Large intestine (tissue), 3 donors: ENCODE measurements around the gene ALOX15B. TPM values are rescaled to one million over a fixed set of nuclear protein-coding genes. Genes with fewer than 3 reads are reported as not detected.

Source experiments
- DNase-seq, 2 donors: peaks; one replicate each; pipeline versions ENCODE4 v3.0.0 to v3.0.0-alpha.2; 2013
- H3K27ac ChIP-seq: one replicate; pipeline ENCODE4 v1.5.1; 2013; ENCODE audit warnings: low read length
- H3K27me3 ChIP-seq: 2 replicates; pipeline ENCODE4 v1.6.1; 2013; ENCODE audit warnings: low read length; ENCODE audit not compliant: control insufficient read depth, insufficient read depth
- H3K36me3 ChIP-seq: 2 replicates; pipeline ENCODE4 v1.6.1; 2013; ENCODE audit warnings: low read length; ENCODE audit not compliant: control insufficient read depth, insufficient read depth
- H3K4me1 ChIP-seq: one replicate; pipeline ENCODE4 v1.6.1; 2013; ENCODE audit warnings: low read length; ENCODE audit not compliant: control insufficient read depth, insufficient read depth
- H3K4me3 ChIP-seq: one replicate; pipeline ENCODE4 v1.5.1; 2013; ENCODE audit warnings: low read length
- H3K9me3 ChIP-seq: one replicate; pipeline ENCODE4 v1.6.1; 2013; ENCODE audit warnings: mild to moderate bottlenecking, low read depth, low read length, moderate library complexity; ENCODE audit not compliant: control insufficient read depth
- WGBS: methylation state at CpG from one replicate; pipeline ENCODE4 v1.1.5; 2013; ENCODE audit warnings: low lambda C conversion rate; ENCODE audit not compliant: insufficient coverage; 5-methylcytosine and 5-hydroxymethylcytosine counted together
- polyA plus RNA-seq: library from polyadenylated mRNA; unstranded; fragments of 120-200 nt; gene quantifications from one replicate; pipeline ENCODE4 v1.2.1, GENCODE V29; 2013

The ALOX15B gene
- polyA plus RNA-seq, 1 donor: 0.46 TPM

- no CpG with 5 or more reads among the region's 92 CpGs for WGBS
- H3K36me3 ChIP-seq: no peaks in the 10 kb centered on the region
- peaks cover 14% of the 10 kb centered on the region for H3K4me1 ChIP-seq
- H3K9me3 ChIP-seq: peaks cover 9% of the 10 kb centered on the region
- no peak overlapping the region for H3K27ac ChIP-seq
- no peak for DNase-seq
- peaks cover 80% of the 10 kb centered on the region for H3K27me3 ChIP-seq
- no peak overlapping the region for H3K4me3 ChIP-seq
Observed at GRCh38 chr17:8002721-8003593, 35.9 kb upstream of the ALOX15B start.

- Histone ChIP-seq H3K4me1 (peaks cover 14% of the 10 kb centered on the region), H3K27me3 (peaks cover 80% of the 10 kb centered on the region), H3K27ac (no peak overlapping the region), H3K36me3 (no peaks in the 10 kb centered on the region), H3K9me3 (peaks cover 9% of the 10 kb centered on the region), H3K4me3 (no peak overlapping the region)
- DNase-seq: no peak
- no CpG with 5 or more reads among the region's 44 CpGs for WGBS
Observed at GRCh38 chr17:8003594-8004181, 35.2 kb upstream of the ALOX15B start.

DNA sequence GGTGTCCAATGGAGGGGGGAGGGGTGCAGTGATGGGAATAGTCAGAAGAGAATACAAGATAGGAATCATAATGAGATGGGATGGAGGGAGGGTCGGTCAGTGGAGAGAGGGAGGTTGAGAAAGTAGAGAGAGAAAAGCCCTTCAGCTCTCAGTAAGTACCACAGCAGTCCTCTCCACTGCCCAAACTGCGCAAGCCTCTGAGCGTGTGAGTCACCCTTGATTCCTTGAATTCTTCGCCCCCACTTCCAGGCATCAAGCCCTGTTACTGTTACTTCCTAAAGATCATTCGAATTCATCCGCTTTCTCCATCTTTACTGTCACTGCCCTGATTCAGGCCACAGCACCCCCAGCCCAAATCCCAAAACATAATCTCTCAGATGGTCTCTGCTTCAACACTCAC lies 34.0 kb upstream of the ALOX15B start:
- no peak for DNase-seq
- H3K4me3 ChIP-seq: no peak overlapping the region
- 93% methylated on average over 5 of the region's 6 CpGs for WGBS
- peaks cover 9% of the 10 kb centered on the region for H3K9me3 ChIP-seq
- peaks cover 83% of the 10 kb centered on the region for H3K27me3 ChIP-seq
- peaks cover 14% of the 10 kb centered on the region for H3K4me1 ChIP-seq
- H3K36me3 ChIP-seq: no peaks in the 10 kb centered on the region
- H3K27ac ChIP-seq: no peak overlapping the region

GRCh38 chr17:8005357-8005756 lies 33.5 kb upstream of the ALOX15B start:
- no peak for DNase-seq
- H3K27me3 ChIP-seq: peaks cover 82% of the 10 kb centered on the region
- H3K36me3 ChIP-seq: no peaks in the 10 kb centered on the region
- peaks cover 14% of the 10 kb centered on the region for H3K4me1 ChIP-seq
- 80% methylated on average over 1 of the region's 1 CpG for WGBS
- H3K4me3 ChIP-seq: no peak overlapping the region
- no peak overlapping the region for H3K27ac ChIP-seq
- peaks cover 9% of the 10 kb centered on the region for H3K9me3 ChIP-seq

GRCh38 chr17:8005967-8006730 lies 32.7 kb upstream of the ALOX15B start:
- Histone ChIP-seq H3K4me1 (peaks cover 14% of the 10 kb centered on the region), H3K9me3 (peaks cover 9% of the 10 kb centered on the region), H3K36me3 (no peaks in the 10 kb centered on the region), H3K27ac (no peak overlapping the region), H3K4me3 (no peak overlapping the region), H3K27me3 (peaks cover 74% of the 10 kb centered on the region)
- WGBS: no CpG with 5 or more reads among the region's 30 CpGs
- DNase-seq: no peak

GRCh38 chr17:8006836-8007680 lies 31.8 kb upstream of the ALOX15B start:
- DNase-seq: no peak
- Histone ChIP-seq H3K9me3 (peaks cover 9% of the 10 kb centered on the region), H3K27me3 (peaks cover 72% of the 10 kb centered on the region), H3K4me3 (no peak overlapping the region), H3K36me3 (no peaks in the 10 kb centered on the region), H3K4me1 (peaks cover 14% of the 10 kb centered on the region), H3K27ac (no peak overlapping the region)
- WGBS: no CpG with 5 or more reads among the region's 14 CpGs

- Histone ChIP-seq H3K27me3 (peaks cover 68% of the 10 kb centered on the region), H3K36me3 (no peaks in the 10 kb centered on the region), H3K4me1 (peaks cover 7% of the 10 kb centered on the region), H3K27ac (no peak overlapping the region), H3K4me3 (no peak overlapping the region), H3K9me3 (peaks cover 9% of the 10 kb centered on the region)
- no CpG with 5 or more reads among the region's 5 CpGs for WGBS
- DNase-seq: no peak
Observed at GRCh38 chr17:8007836-8008235, 31.0 kb upstream of the ALOX15B start.

DNA sequence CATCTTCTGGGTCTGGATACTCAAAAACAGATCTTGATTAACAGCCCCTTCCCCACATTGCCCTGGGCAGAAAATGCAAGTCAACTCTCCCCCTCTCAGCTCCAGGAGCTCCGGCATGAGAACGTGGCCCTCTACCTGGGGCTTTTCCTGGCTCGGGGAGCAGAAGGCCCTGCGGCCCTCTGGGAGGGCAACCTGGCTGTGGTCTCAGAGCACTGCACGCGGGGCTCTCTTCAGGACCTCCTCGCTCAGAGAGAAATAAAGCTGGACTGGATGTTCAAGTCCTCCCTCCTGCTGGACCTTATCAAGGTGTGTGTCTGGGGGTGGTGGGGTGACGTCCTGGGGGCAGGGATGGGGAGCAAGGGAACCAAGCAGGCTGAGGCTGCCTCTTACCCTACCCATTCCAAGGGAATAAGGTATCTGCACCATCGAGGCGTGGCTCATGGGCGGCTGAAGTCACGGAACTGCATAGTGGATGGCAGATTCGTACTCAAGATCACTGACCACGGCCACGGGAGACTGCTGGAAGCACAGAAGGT lies 26.7 kb upstream of the ALOX15B start:
- H3K9me3 ChIP-seq: peaks cover 9% of the 10 kb centered on the region
- no peak overlapping the region for H3K4me3 ChIP-seq
- WGBS: no CpG with 5 or more reads among the region's 15 CpGs

DNA sequence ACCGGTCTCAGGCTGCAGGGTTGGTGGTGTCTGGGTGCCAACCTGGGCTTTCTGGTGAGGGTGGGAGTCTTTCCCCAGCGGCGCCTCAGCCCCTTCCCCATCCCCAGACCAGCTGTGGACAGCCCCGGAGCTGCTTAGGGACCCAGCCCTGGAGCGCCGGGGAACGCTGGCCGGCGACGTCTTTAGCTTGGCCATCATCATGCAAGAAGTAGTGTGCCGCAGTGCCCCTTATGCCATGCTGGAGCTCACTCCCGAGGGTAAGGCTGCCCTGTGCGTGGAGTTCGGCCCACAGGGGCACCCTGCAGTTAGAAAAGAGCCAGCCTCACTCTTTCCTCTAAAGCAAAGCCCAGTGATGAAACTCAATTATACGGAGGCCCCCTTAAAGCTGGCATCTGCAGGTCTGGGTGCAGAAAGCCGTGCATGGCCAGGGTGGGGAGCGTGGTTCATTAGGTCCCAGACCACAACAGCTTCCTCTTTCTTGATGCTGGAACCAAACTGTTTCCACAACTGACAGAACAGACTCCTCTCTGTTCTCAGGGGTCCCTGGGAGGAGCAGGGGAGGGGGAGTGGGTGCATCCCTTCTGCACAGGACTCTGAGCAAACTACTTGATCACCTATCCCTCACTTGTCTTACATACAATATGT lies 25.7 kb upstream of the ALOX15B start:
- no peaks in the 10 kb centered on the region for H3K36me3 ChIP-seq
- peaks cover 25% of the 10 kb centered on the region for H3K4me1 ChIP-seq
- peaks cover 9% of the 10 kb centered on the region for H3K9me3 ChIP-seq
- DNase-seq: no peak
- no peak overlapping the region for H3K27ac ChIP-seq
- peaks cover 46% of the 10 kb centered on the region for H3K27me3 ChIP-seq
- no peak overlapping the region for H3K4me3 ChIP-seq
- WGBS: no CpG with 5 or more reads among the region's 17 CpGs

More for the DNA sequence above, 26.7 kb upstream of the ALOX15B start:
- no peak overlapping the region for H3K27ac ChIP-seq
- no peaks in the 10 kb centered on the region for H3K36me3 ChIP-seq
- H3K4me1 ChIP-seq: peaks cover 16% of the 10 kb centered on the region
- DNase-seq: no peak
- peaks cover 56% of the 10 kb centered on the region for H3K27me3 ChIP-seq
